ENCODE results near the gene TRIM21. TPM values are rescaled to one million over a fixed set of nuclear protein-coding genes. Genes with fewer than 3 reads are reported as not detected.

Gene TRIM21
- total RNA-seq, 1 experiment from 2014 or later = 20.5 TPM

GRCh38 chr11:4436411-4436810, 42.9 kb upstream of the TRIM21 start:
- TF ChIP-seq NR1H2 (CRISPR knock-in tag; IDR thresholded peaks at IDR 0.05) (no peak), CREM (CRISPR knock-in tag; IDR thresholded peaks at IDR 0.05) (no peak), FOXP1 (CRISPR knock-in tag; IDR thresholded peaks at IDR 0.05; ENCODE audit: borderline replicate concordance) (no peak), E2F4 (CRISPR knock-in tag; IDR thresholded peaks at IDR 0.05; ENCODE audit: borderline replicate concordance, low read depth) (no peak), NFYB (CRISPR knock-in tag; conservative IDR thresholded peaks at IDR 0.05; ENCODE audit: low read depth) (no peak), ZNF396 (CRISPR knock-in tag; IDR thresholded peaks at IDR 0.05; ENCODE audit: borderline replicate concordance) (no peak), SMAD3 (CRISPR knock-in tag; IDR thresholded peaks at IDR 0.05; ENCODE audit: borderline replicate concordance) (no peak), ZNF281 (CRISPR knock-in tag; IDR thresholded peaks at IDR 0.05) (no peak)
- TF ChIP-seq, protein P1, sequence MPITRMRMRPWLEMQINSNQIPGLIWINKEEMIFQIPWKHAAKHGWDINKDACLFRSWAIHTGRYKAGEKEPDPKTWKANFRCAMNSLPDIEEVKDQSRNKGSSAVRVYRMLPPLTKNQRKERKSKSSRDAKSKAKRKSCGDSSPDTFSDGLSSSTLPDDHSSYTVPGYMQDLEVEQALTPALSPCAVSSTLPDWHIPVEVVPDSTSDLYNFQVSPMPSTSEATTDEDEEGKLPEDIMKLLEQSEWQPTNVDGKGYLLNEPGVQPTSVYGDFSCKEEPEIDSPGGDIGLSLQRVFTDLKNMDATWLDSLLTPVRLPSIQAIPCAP (CRISPR knock-in tag; IDR thresholded peaks at IDR 0.05) = no peak
- TF ChIP-seq, protein P2, sequence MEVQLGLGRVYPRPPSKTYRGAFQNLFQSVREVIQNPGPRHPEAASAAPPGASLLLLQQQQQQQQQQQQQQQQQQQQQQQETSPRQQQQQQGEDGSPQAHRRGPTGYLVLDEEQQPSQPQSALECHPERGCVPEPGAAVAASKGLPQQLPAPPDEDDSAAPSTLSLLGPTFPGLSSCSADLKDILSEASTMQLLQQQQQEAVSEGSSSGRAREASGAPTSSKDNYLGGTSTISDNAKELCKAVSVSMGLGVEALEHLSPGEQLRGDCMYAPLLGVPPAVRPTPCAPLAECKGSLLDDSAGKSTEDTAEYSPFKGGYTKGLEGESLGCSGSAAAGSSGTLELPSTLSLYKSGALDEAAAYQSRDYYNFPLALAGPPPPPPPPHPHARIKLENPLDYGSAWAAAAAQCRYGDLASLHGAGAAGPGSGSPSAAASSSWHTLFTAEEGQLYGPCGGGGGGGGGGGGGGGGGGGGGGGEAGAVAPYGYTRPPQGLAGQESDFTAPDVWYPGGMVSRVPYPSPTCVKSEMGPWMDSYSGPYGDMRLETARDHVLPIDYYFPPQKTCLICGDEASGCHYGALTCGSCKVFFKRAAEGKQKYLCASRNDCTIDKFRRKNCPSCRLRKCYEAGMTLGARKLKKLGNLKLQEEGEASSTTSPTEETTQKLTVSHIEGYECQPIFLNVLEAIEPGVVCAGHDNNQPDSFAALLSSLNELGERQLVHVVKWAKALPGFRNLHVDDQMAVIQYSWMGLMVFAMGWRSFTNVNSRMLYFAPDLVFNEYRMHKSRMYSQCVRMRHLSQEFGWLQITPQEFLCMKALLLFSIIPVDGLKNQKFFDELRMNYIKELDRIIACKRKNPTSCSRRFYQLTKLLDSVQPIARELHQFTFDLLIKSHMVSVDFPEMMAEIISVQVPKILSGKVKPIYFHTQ (CRISPR knock-in tag; IDR thresholded peaks at IDR 0.05) = no peak
- TF ChIP-seq, protein P3, sequence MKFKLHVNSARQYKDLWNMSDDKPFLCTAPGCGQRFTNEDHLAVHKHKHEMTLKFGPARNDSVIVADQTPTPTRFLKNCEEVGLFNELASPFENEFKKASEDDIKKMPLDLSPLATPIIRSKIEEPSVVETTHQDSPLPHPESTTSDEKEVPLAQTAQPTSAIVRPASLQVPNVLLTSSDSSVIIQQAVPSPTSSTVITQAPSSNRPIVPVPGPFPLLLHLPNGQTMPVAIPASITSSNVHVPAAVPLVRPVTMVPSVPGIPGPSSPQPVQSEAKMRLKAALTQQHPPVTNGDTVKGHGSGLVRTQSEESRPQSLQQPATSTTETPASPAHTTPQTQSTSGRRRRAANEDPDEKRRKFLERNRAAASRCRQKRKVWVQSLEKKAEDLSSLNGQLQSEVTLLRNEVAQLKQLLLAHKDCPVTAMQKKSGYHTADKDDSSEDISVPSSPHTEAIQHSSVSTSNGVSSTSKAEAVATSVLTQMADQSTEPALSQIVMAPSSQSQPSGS (CRISPR knock-in tag; IDR thresholded peaks at IDR 0.05; ENCODE audit: borderline replicate concordance, low read depth) = no peak
- no peak overlapping the region for H3K27ac Mint-ChIP-seq
- CTCF ChIA-PET = no interaction called here
- no peaks in the 10 kb centered on the region; the same call in 1 of the 2 replicates for H3K27me3 Mint-ChIP-seq (ENCODE audit: low read depth)
- POLR2A ChIA-PET = interaction anchor here (0.6 kb wide), 1 partner anchor 16 kb away, joined by 4 read pairs; no protein-coding TSS in a partner anchor
- peaks cover 12% of the 10 kb centered on the region for H3K4me1 Mint-ChIP-seq
- H3K9me3 Mint-ChIP-seq = peaks cover 15% of the 10 kb centered on the region
- ATAC-seq (no peak), DNase-seq (ENCODE audit: low spot score) (no peak)
- peaks cover 3% of the 10 kb centered on the region; the same call in 1 of the 2 replicates for H3K36me3 Mint-ChIP-seq
- H3K4me3 Mint-ChIP-seq = no peak overlapping the region

DNA sequence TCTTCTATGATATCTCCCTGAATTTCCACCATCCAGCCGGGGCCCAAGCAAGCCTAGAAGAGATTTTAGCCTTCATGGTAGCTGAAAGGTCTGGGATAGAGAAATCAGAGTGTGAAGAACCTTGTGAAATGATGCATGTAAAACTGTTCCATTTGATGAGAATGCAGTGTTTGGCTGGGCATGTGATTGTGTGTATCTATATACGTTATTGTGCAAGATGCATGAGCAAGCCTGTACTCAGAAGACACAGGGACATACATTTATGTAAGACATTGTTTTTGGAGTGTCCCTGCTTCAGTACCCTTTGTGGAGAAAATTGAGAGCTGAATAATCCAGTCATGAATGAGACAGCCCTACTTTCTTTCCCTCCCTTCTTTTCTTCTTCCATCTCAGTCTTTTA, 40.4 kb upstream of the TRIM21 start:
- H3K9me3 Mint-ChIP-seq = peaks cover 10% of the 10 kb centered on the region
- DNase-seq (ENCODE audit: low spot score) (no peak), ATAC-seq (no peak)
- TF ChIP-seq NFYB (CRISPR knock-in tag; conservative IDR thresholded peaks at IDR 0.05; ENCODE audit: low read depth) = no peak
- no peak for TF ChIP-seq ESRRA (CRISPR knock-in tag; IDR thresholded peaks at IDR 0.05; ENCODE audit: borderline replicate concordance)
- TF ChIP-seq NR2C2 (CRISPR knock-in tag; IDR thresholded peaks at IDR 0.05) = no peak
- TF ChIP-seq ZNF232 (CRISPR knock-in tag; IDR thresholded peaks at IDR 0.05) = no peak
- TF ChIP-seq, protein P1 (CRISPR knock-in tag; IDR thresholded peaks at IDR 0.05) = no peak
- POLR2A ChIA-PET = no interaction called here
- CTCF ChIA-PET = no interaction called here
- H3K36me3 Mint-ChIP-seq = no peaks in the 10 kb centered on the region
- H3K27me3 Mint-ChIP-seq (ENCODE audit: low read depth) = peaks cover 2% of the 10 kb centered on the region; the same call in 1 of the 2 replicates
- no peak overlapping the region for H3K4me3 Mint-ChIP-seq
- H3K27ac Mint-ChIP-seq = no peak overlapping the region
- peaks cover 12% of the 10 kb centered on the region for H3K4me1 Mint-ChIP-seq
